ENCODE data around the gene C10orf90.

C10orf90 gene

DNA sequence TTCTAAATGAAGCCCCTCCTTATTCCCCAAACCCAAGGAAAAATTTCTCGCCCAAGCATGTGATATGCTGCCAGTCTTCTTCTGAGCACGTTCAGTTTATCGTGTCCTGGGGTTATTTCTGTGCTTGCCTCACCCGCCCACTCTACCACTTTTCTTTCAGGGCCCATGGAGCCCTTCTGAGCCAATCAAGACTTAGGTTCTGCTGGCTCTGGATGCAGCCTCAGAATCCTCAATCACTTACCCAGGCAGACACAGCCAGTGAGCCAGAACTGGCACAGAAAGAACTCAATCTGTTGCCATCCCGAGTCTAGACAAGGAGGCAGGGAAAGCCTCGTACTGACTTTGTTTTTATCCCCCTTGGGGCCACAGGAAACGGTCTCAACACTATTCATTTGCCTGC is 34.2 kb upstream of the C10orf90 start:
- H3K4me3 ChIP-seq (ENCODE audit: low read length) = no peak overlapping the region
- no peak for DNase-seq (ENCODE audit: low read depth)
- TF ChIP-seq, protein P1, sequence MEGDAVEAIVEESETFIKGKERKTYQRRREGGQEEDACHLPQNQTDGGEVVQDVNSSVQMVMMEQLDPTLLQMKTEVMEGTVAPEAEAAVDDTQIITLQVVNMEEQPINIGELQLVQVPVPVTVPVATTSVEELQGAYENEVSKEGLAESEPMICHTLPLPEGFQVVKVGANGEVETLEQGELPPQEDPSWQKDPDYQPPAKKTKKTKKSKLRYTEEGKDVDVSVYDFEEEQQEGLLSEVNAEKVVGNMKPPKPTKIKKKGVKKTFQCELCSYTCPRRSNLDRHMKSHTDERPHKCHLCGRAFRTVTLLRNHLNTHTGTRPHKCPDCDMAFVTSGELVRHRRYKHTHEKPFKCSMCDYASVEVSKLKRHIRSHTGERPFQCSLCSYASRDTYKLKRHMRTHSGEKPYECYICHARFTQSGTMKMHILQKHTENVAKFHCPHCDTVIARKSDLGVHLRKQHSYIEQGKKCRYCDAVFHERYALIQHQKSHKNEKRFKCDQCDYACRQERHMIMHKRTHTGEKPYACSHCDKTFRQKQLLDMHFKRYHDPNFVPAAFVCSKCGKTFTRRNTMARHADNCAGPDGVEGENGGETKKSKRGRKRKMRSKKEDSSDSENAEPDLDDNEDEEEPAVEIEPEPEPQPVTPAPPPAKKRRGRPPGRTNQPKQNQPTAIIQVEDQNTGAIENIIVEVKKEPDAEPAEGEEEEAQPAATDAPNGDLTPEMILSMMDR (IDR thresholded peaks at IDR 0.05; ENCODE audit: insufficient read depth, low read depth, low read length, missing control alignments) = no peak

DNA sequence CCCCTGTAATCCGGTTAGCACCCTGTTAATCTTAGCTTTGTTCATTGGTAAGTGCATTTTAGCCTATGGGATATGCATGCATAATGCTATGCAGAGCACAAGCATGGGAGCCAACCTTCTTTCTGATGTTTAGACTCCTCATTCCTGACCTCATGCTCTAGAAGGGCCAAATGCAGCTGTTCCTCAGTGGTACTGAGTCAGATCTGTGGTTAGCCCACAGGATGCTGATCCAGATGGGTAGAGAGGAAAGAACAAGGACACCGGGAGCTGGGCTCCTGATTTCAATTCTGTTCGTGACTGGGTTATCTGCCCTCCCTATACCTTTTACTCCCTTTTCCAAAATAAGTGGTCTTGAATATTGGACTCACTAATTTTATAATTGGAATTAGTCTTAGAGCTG is 31.7 kb upstream of the C10orf90 start:
- TF ChIP-seq, protein P1 (IDR thresholded peaks at IDR 0.05; ENCODE audit: insufficient read depth, low read depth, low read length, missing control alignments) = no peak
- H3K4me3 ChIP-seq (ENCODE audit: low read length) = no peak overlapping the region
- DNase-seq (ENCODE audit: low read depth) = no peak

DNA sequence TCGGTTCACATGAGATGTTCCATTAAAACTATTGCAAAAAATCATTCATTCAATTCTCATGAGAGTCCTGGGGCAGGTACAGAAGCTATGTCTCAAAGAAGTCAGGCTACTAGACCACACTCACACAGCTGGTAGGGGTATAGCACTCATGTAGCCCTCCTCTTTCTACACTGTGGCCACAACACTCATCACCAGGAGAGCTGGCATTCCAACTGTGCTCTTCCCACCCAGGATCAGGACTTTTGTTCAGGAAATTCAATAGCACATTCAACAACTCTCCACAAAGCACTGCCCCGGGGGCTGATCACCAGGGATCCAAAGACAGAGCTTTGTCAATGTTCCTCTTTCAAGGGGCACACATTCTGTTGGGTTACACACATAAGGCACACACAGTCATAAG is 31.0 kb upstream of the C10orf90 start:
- H3K4me3 ChIP-seq (ENCODE audit: low read length) = no peak overlapping the region
- TF ChIP-seq, protein P1 (IDR thresholded peaks at IDR 0.05; ENCODE audit: insufficient read depth, low read depth, low read length, missing control alignments) = no peak
- no peak for DNase-seq (ENCODE audit: low read depth)

GRCh38 chr10:126696684-126697083 is 26.2 kb upstream of the C10orf90 start:
- no peak for DNase-seq (ENCODE audit: low read depth)
- TF ChIP-seq, protein P1 (IDR thresholded peaks at IDR 0.05; ENCODE audit: insufficient read depth, low read depth, low read length, missing control alignments) = no peak
- H3K4me3 ChIP-seq (ENCODE audit: low read length) = no peak overlapping the region

DNA sequence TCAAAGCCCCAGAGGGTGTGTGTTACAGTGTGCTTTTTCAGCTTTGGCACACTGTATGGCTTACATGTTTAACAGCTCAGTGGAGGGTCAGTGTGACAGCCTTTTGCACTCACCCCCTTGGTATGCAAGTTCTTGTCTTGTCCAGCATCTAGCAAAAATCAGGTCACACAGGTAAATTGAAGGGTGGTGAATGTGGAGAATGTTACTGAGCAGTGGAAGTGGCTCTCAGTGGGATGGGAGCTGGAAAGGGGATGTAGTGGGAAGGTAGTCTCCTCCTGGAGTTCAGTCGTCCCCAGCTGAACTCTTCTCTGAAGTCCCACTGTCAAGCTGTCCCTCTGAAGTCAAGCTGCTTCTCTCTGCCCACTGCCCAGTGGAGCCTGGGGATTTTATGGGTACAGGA is 21.0 kb upstream of the C10orf90 start:
- TF ChIP-seq, protein P1 (IDR thresholded peaks at IDR 0.05; ENCODE audit: insufficient read depth, low read depth, low read length, missing control alignments) = no peak
- no peak overlapping the region for H3K4me3 ChIP-seq (ENCODE audit: low read length)
- DNase-seq (ENCODE audit: low read depth) = no peak

- DNase-seq (ENCODE audit: low read depth) = no peak
- no peak overlapping the region for H3K4me3 ChIP-seq (ENCODE audit: low read length)
- TF ChIP-seq, protein P1 (IDR thresholded peaks at IDR 0.05; ENCODE audit: insufficient read depth, low read depth, low read length, missing control alignments) = no peak
Observed at GRCh38 chr10:126690534-126690933, 20.0 kb upstream of the C10orf90 start.

DNA sequence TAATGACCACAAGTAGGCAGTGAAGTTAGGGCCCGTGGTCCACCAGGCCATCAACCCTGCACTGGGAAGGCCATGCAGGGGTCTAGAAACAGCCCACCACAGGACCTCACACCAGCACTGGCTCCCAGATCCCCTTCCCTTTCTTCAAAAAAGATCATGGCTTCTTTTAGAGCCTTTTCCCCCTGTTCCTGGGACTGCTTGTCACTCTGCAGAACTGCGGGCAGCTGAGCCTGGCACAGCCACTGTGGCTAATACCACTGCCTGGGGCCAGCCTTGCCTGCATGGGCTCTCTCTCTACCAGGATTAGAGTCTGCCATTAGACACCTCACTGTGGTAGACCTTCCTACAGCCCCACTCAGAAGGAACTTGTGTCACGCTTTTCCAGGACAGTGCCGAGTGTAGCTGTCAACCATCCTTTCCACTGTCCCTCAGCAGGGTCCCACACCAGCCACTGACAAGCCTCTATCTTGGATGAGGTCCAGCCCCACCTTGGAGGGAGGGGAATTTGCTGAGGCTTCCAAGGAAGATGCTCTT is 19.0 kb upstream of the C10orf90 start:
- TF ChIP-seq, protein P1 (IDR thresholded peaks at IDR 0.05; ENCODE audit: insufficient read depth, low read depth, low read length, missing control alignments) = no peak
- no peak for DNase-seq (ENCODE audit: low read depth)
- no peak overlapping the region for H3K4me3 ChIP-seq (ENCODE audit: low read length)

Measured in epithelial cell of esophagus (primary cell).